GM12891 (cell line): ENCODE results near the gene TMEM101.
"Not testable (repeated sequence)": the region's sequence is repeated elsewhere in the genome, so short reads cannot be mapped to it uniquely, and the experiment has no call there.

Source experiments
- DNase-seq: peaks from one replicate; pipeline ENCODE4 v3.0.0; 2011; ENCODE audit warnings: low spot score; ENCODE audit not compliant: insufficient read length
- FAIRE-seq: peaks from 2 replicates; lab custom pipeline; 2011; peaks lifted over from hg19 to GRCh38; lab: Jason Lieb, UNC
- PAX5 ChIP-seq: IDR thresholded peaks from 2 replicates; pipeline ENCODE4 v1.6.1; 2011; ENCODE audit warnings: low read length, moderate library complexity, mild to moderate bottlenecking; ENCODE audit not compliant: insufficient read depth, severe bottlenecking
- POLR2A ChIP-seq: IDR thresholded peaks from 2 replicates; pipeline ENCODE4 v1.6.1; 2011; ENCODE audit warnings: low read depth, low read length, control low read depth
- POLR2AphosphoS5 ChIP-seq: IDR thresholded peaks from 2 replicates; pipeline ENCODE4 v1.6.1; 2011; ENCODE audit warnings: low read depth, low read length, control low read depth
- POU2F2 ChIP-seq: IDR thresholded peaks from 2 replicates; pipeline ENCODE4 v1.6.1; 2011; ENCODE audit warnings: low read depth, mild to moderate bottlenecking, control low read depth, low read length, moderate library complexity
- SPI1 ChIP-seq: IDR thresholded peaks from 2 replicates; pipeline ENCODE4 v1.6.1; 2011; ENCODE audit warnings: low read depth, low read length, control low read depth
- TAF1 ChIP-seq: IDR thresholded peaks from 2 replicates; pipeline ENCODE4 v1.6.1; 2011; ENCODE audit warnings: low read depth, low read length, control low read depth

TMEM101 gene

DNA sequence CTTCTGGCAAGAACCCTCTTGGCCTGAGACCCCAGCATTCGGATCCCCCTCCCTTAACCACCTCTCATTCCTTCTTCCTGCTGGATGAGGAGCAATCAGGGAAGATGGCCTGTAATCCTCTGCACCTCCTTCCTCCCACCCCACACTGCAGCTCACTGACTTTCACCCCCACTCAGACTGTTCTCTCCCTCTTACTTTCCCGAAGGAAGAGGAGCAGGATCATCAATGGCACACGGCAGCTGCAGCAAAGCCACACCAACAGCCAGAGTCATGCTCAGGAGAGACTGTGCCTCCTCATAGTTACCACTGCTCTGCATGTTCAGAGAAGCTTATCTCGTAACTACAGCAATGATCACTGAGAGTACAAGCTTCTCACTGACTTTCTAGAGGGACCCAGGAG, 10.1 kb upstream of the TMEM101 start:
- DNase-seq, result no peak
- FAIRE-seq, result no peak
- TF ChIP-seq POLR2A (no peak), PAX5 (no peak), TAF1 (no peak), POU2F2 (no peak), SPI1 (no peak), POLR2AphosphoS5 (no peak)

DNA sequence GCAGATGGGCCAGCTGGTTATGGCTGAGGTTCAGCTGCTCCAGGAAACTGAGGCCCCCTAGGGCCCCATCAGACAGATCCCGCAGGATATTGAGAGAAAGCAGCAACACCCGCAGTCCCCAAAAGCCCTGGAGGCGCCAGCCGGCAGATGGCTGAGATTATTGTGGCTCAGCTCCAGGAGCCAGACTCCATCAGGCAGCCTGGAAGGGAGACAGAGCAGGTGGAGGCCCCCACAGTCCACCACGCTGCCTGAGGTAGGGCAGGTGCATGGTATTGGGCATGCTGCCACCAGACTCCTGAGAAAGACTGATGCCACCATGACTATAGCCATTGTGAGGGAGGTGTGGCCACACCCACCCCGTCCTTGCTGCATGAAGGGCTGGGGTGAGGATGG, 9.5 kb upstream of the TMEM101 start:
- TF ChIP-seq POLR2AphosphoS5 (no peak), POU2F2 (no peak), POLR2A (no peak), SPI1 (no peak), PAX5 (no peak)
- DNase-seq (no peak), FAIRE-seq (no peak)

- FAIRE-seq, result no peak
- DNase-seq, result no peak
- TF ChIP-seq TAF1 (no peak), SPI1 (no peak), POLR2AphosphoS5 (no peak), POLR2A (no peak), PAX5 (no peak), POU2F2 (no peak)
Measured at GRCh38 chr17:44023545-44024270, 8.9 kb upstream of the TMEM101 start.

DNA sequence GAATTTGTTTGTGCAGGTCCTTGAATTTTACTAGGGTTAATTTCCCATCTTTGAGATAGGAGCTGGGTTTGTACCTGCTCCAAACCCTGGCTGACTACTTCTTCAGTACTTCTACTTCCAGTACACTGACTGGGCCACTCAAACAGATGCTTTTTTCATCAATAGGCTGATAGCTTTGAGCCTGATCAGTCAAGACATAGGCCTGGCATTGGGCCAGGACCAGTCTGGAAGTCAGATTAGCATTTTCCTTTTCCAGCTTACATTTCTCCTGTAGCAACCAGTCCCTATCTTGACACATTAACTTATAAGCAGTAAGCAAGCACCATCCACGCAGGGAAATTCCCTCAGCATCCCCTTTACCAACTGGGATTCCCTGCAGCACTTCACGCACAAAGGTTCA, 7.5 kb upstream of the TMEM101 start:
- DNase-seq (no peak), FAIRE-seq (no peak)
- TF ChIP-seq TAF1, result no peak
- no peak for TF ChIP-seq POLR2A
- TF ChIP-seq SPI1, result no peak
- TF ChIP-seq POLR2AphosphoS5, result no peak

- not testable (repeated sequence) for FAIRE-seq, DNase-seq
Measured at GRCh38 chr17:44021227-44021626, 6.5 kb upstream of the TMEM101 start.

GRCh38 chr17:44014133-44014436, 678 bp downstream of the TMEM101 start:
- TF ChIP-seq POU2F2 (no peak), TAF1 (no peak), POLR2AphosphoS5 (no peak), POLR2A (no peak), SPI1 (no peak), PAX5 (no peak)
- FAIRE-seq (no peak), DNase-seq (no peak)

DNA sequence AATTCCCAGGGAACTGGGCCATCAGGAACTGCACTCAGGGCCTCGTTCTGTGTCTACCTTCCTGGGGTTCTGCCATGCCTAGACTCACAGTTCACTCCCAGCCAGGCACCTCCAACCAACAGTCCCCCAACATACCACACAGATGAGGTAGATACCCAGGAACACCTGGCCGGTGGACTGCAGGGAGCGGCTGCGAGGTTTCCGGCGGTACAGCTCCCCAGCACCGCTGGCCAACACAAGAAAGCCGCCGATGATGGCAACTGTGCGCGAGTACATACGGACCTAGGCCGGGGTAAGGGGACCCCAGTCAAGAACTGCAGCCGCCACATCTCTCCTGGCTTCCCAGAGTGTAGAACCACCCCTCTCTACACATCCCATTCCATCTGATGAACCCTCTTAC, 1.9 kb downstream of the TMEM101 start:
- TF ChIP-seq POU2F2, result no peak
- TF ChIP-seq POLR2A, result no peak
- TF ChIP-seq TAF1, result no peak
- TF ChIP-seq PAX5, result no peak
- no peak for TF ChIP-seq SPI1
- no peak for TF ChIP-seq POLR2AphosphoS5
- no peak for DNase-seq
- FAIRE-seq, result no peak

- TF ChIP-seq SPI1, result no peak
- no peak for DNase-seq
- no peak for FAIRE-seq
Measured at GRCh38 chr17:44012391-44012790, 2.4 kb downstream of the TMEM101 start.

DNA sequence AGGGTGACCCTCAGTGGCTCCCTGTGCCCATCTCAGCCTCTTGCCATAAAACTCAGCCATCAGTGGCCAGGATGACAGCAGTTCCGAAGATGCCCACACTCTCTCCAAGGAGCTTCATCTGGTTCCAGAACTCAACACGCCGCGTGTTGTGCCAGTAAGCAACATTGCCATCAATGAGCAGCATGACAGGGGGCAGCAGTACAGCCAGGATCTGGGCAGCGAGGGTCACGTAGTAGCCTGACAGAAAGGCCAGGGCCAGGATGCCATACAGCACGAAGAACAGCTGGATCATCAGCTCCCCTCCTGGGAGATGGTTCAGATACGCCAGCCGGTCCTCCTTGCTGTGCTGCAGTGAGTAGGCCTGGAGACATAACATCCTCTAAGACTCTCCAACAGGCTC, 2.9 kb downstream of the TMEM101 start:
- no peak for TF ChIP-seq TAF1
- TF ChIP-seq POLR2A, result no peak
- TF ChIP-seq PAX5, result no peak
- TF ChIP-seq POLR2AphosphoS5, result no peak
- TF ChIP-seq POU2F2, result no peak
- no peak for TF ChIP-seq SPI1
- DNase-seq, result no peak
- no peak for FAIRE-seq

DNA sequence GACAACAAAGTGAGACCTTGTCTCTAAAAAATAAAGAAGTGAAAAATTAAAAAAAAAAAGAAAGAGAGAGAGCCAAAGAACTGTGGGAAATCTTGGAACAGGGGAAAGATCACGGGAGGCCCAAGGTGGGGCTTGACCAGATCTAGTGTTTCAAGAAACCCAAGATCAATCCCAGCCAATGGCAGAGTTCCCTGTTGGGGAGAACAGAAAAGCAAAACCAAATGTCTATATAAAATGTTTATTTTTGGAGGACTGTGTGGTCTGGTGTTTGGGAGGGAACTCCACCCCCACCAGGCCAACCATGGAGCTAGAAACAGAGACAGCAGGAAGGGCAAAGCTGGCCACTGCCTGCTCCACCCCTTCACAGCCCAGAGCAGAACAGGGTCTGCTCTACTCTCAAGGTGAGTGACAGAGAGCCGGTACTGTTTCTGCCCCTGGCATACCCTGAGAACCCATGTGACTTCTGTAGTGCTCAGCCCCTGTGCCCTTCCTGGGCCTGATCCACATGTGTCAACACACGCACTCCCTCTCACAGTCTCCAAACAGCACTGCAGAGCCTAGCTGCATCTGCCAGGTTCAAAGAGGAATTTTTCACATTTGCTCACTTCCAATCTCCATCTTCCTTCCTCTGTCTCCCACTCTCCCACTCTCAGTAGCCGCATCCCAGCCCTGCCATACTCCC, 3.7 kb downstream of the TMEM101 start:
- no peak for FAIRE-seq
- DNase-seq, result no peak
- no peak for TF ChIP-seq POLR2A

GRCh38 chr17:44008205-44008909, 6.4 kb downstream of the TMEM101 start:
- no peak for TF ChIP-seq POU2F2
- no peak for TF ChIP-seq PAX5
- no peak for TF ChIP-seq POLR2A
- no peak for TF ChIP-seq SPI1
- TF ChIP-seq TAF1, result no peak
- TF ChIP-seq POLR2AphosphoS5, result no peak
- no peak for DNase-seq
- FAIRE-seq, result no peak
